K562 (cell line): ENCODE measurements around the gene MRPL27. TPM values are rescaled to one million over a fixed set of nuclear protein-coding genes. Genes with fewer than 3 reads are reported as not detected.

Source experiments
- ATAC-seq: fragments of 200-7000 bp; cut with Tn5 transposase; 3 replicates; pipeline ENCODE4 v1.9.1; 2020; ENCODE audit warnings: moderate library complexity
- BruUV-seq: library from RNA; stranded (reverse); fragments of 400-500 nt; replicated peaks from 2 replicates; lab custom pipeline; 2021; lab: Mats Ljungman, UMichigan
- CTCF ChIA-PET: fragments of 300-600 bp; formaldehyde crosslinking; extraction: SDS; loops from one replicate; lab custom pipeline; 2021; ENCODE audit warnings: low intra/inter-chr PET ratio; lab: Yijun Ruan, JAX
- POLR2A ChIA-PET: fragments of 300-600, 350-650 bp; sonication (Branson Sonifier 250); formaldehyde crosslinking; extraction: SDS; loops from one replicate; lab custom pipeline; 2021; ENCODE audit warnings: antibody characterized with exemption, inconsistent platforms; lab: Yijun Ruan, JAX
- DNase-seq, 4 experiments: peaks; one replicate each; pipeline versions ENCODE4 v3.0.0 to v3.0.0-alpha.2; 2011 to 2018; ENCODE audit warnings: low spot score in 3 of 4, mixed read lengths in 3 of 4; ENCODE audit errors: extremely low read depth in 1 of 4
- FAIRE-seq: peaks from 2 replicates; lab custom pipeline; 2011; peaks lifted over from hg19 to GRCh38; lab: Jason Lieb, UNC
- H2AFZ ChIP-seq: 2 replicates; pipeline ENCODE4 v1.6.0; 2011; ENCODE audit warnings: low read depth, low read length, control low read depth, inconsistent platforms
- H3K27ac ChIP-seq: fragments of 200-600 bp; 3 replicates; pipeline ENCODE4 v1.8.0; 2011; ENCODE audit warnings: low read depth, mild to moderate bottlenecking, control low read depth, inconsistent platforms, low read length, moderate library complexity, mixed read lengths; ENCODE audit errors: extremely low read depth
- H3K27me3 ChIP-seq, 2 experiments: fragments of 300-600 bp in 1 of 2; 2 replicates in 1 of 2; 3 replicates in 1 of 2; pipeline versions ENCODE4 v1.6.0 to v1.8.0; 2011; ENCODE audit warnings: inconsistent platforms in 2 of 2, low read length in 2 of 2, mild to moderate bottlenecking in 1 of 2, mixed read lengths in 1 of 2, moderate library complexity in 1 of 2; ENCODE audit not compliant: control insufficient read depth in 2 of 2, insufficient read depth in 2 of 2
- H3K36me3 ChIP-seq: fragments of 300-600 bp; 3 replicates; pipeline ENCODE4 v1.8.0; 2011; ENCODE audit warnings: mild to moderate bottlenecking, low read length, inconsistent platforms; ENCODE audit not compliant: control insufficient read depth, insufficient read depth
- H3K4me1 ChIP-seq, 2 experiments: fragments of 200-600 bp in 1 of 2; replicated peaks in 1 of 2; 2 replicates in 1 of 2; 3 replicates in 1 of 2; pipeline versions ENCODE4 v1.5.1 to v1.8.0; 2011; ENCODE audit warnings: inconsistent platforms in 2 of 2, low read length in 2 of 2, mild to moderate bottlenecking in 1 of 2, mixed read lengths in 1 of 2, moderate library complexity in 1 of 2; ENCODE audit not compliant: control insufficient read depth in 2 of 2, insufficient read depth in 2 of 2
- H3K4me2 ChIP-seq: 2 replicates; pipeline ENCODE4 v1.6.1; 2011; ENCODE audit warnings: low read length, control low read depth, inconsistent platforms, mixed read lengths; ENCODE audit not compliant: insufficient read depth
- H3K4me3 ChIP-seq: fragments of 200-600 bp; sonication (generic), shearing (Covaris generic); 2 replicates; pipeline ENCODE4 v1.5.1; 2016; ENCODE audit warnings: control low read depth, inconsistent platforms
- H3K79me2 ChIP-seq: fragments of 200-600 bp; 3 replicates; pipeline ENCODE4 v1.8.0; 2011; ENCODE audit warnings: low read length, inconsistent platforms; ENCODE audit not compliant: control insufficient read depth, insufficient read depth
- H3K9ac ChIP-seq, 2 experiments: 2 replicates each; pipeline versions ENCODE4 v1.6.0 to v1.6.1; 2011; ENCODE audit warnings: low read depth in 2 of 2, low read length in 2 of 2, control low read depth in 1 of 2, inconsistent platforms in 1 of 2, mild to moderate bottlenecking in 1 of 2, mixed read lengths in 1 of 2; ENCODE audit not compliant: insufficient read depth in 1 of 2
- H3K9me1 ChIP-seq: one replicate; pipeline ENCODE4 v1.6.0; 2011; ENCODE audit warnings: inconsistent platforms, mild to moderate bottlenecking, low read length, moderate library complexity; ENCODE audit not compliant: control insufficient read depth, insufficient read depth
- H3K9me3 ChIP-seq: replicated peaks from 2 replicates; pipeline ENCODE4 v1.5.1; 2011; ENCODE audit warnings: low read depth, low read length, inconsistent platforms; ENCODE audit not compliant: control insufficient read depth, insufficient read depth
- H4K20me1 ChIP-seq: replicated peaks from 2 replicates; pipeline ENCODE4 v1.6.1; 2011; ENCODE audit warnings: low read length, inconsistent platforms, mixed read lengths; ENCODE audit not compliant: control insufficient read depth, insufficient read depth
- CBX2 ChIP-seq: fragments of 200-600 bp; sonication (generic); IDR thresholded peaks from one replicate; pipeline ENCODE4 v1.6.1; 2012; ENCODE audit warnings: mild to moderate bottlenecking, low read length, inconsistent platforms; ENCODE audit not compliant: insufficient read depth, poor library complexity, severe bottlenecking
- POLR2G ChIP-seq: fragments of 200-400 bp; formaldehyde crosslinking; IDR thresholded peaks from 2 replicates; pipeline ENCODE4 v1.6.1; 2017; ENCODE audit warnings: low read depth, mild to moderate bottlenecking, antibody characterized with exemption, low read length, moderate library complexity
- ZBTB7A ChIP-seq: IDR thresholded peaks from 2 replicates; pipeline ENCODE4 v1.6.1; 2011; ENCODE audit warnings: low read depth, mild to moderate bottlenecking, low read length, moderate library complexity, borderline replicate concordance; ENCODE audit not compliant: control insufficient read depth
- ZNF384 ChIP-seq: IDR thresholded peaks from 2 replicates; pipeline ENCODE4 v1.6.1; 2012; ENCODE audit warnings: low read depth, low read length, improper control_type of control experiment
- ZNF589 ChIP-seq: fragments of 200-800 bp; sonication (Bioruptor generic); IDR thresholded peaks from 2 replicates; pipeline ENCODE4 v1.6.1; 2016; ENCODE audit warnings: low read depth, missing genetic modification characterization, missing compliant biosample characterization
- WGBS: fragments of 100-300 bp; shearing (Covaris generic); methylation state at CpG from one replicate; pipeline ENCODE4 v1.1.6; 2016; ENCODE audit warnings: low coverage, mixed read lengths; ENCODE audit not compliant: insufficient coverage; ENCODE audit errors: missing lambda C conversion rate; 5-methylcytosine and 5-hydroxymethylcytosine counted together
- in situ Hi-C: fragments of 300-500 bp; cut with MboI; formaldehyde crosslinking; loops from 4 replicates; pipeline ENCODE4 v1.15.0; 2018; ENCODE audit warnings: inconsistent platforms, mixed read lengths
- intact Hi-C: fragments of 100-400 bp; cut with micrococcal nuclease; formaldehyde crosslinking; loops from 2 replicates; pipeline ENCODE4 v1.14.2; 2022
- polyA plus RNA-seq, 8 experiments: library from polyadenylated mRNA; depleted of rRNA in 4 of 8; stranded (reverse) in 5 of 8; unstranded in 3 of 8; fragments of >200 nt; fragmentation: Nextera tagmentation in 2 of 8; fragmentation: Illumina TruSeq in 1 of 8; extraction: Ambion mirVana in 2 of 8; extraction: Trizol in 1 of 8; gene quantifications; 2 replicates each; pipeline versions ENCODE4 v1.2.1 to v1.2.3, GENCODE V29; 2011 to 2014; ENCODE audit warnings: inconsistent platforms in 1 of 8, missing spikeins in 1 of 8
- total RNA-seq, 7 experiments: library from RNA; depleted of rRNA in 6 of 7; stranded (reverse); fragments of >200 nt in 6 of 7; fragmentation: Illumina TruSeq in 2 of 7; extraction: Trizol in 2 of 7; gene quantifications; 2 replicates each; pipeline versions ENCODE4 v1.2.1 to v1.2.3, GENCODE V29; 2011 to 2021; ENCODE audit warnings: low replicate concordance in 1 of 7

Gene MRPL27
- total and polyA plus RNA-seq, 9 of the 15 experiments (the other 6 are each of a cell fraction or from before 2014, with no cell fraction given): 96.3 to 401 (median 142) TPM

GRCh38 chr17:50349243-50349600, 23.8 kb downstream of the MRPL27 start:
- Histone ChIP-seq H3K9ac (no peak overlapping the region), H3K4me3 (no peak overlapping the region), H3K4me2 (no peak overlapping the region), H3K27me3 (no peaks in the 10 kb centered on the region; a peak in 1 of 5 replicates), H3K27ac (no peak overlapping the region), H2AFZ (no peak overlapping the region), H3K36me3 (peaks cover 10% of the 10 kb centered on the region; the same call in 1 of the 3 replicates), H3K9me1 (peaks cover 3% of the 10 kb centered on the region), H3K79me2 (peaks cover 18% of the 10 kb centered on the region), H4K20me1 (no peaks in the 10 kb centered on the region; the same call in 1 of the 2 replicates), H3K4me1 (peaks cover 8 to 35% of the 10 kb centered on the region in 2 experiments; a peak in 4 of 5 replicates), H3K9me3 (no peaks in the 10 kb centered on the region)
- ChIA-PET POLR2A (interaction anchor here (0.5 to 1.2 kb wide), 5 partner anchors 9 to 29 kb away, joined by 3 to 5 read pairs (median 3); no protein-coding TSS in a partner anchor), CTCF (no interaction called here)
- no peak for DNase-seq
- BruUV-seq: no TSS peak
- 89% methylated on average over 5 of the region's 5 CpGs for WGBS
- intact Hi-C loops (no loop called here), in situ Hi-C loops (no loop called here)
- no peak for ATAC-seq
- no peak for FAIRE-seq
- no peak for TF ChIP-seq ZNF589 (CRISPR knock-in tag)
- no peak for TF ChIP-seq ZNF384
- TF ChIP-seq ZBTB7A: no peak
- 0 out of 2 replicates have a peak, but pooled peaks have one; percentile 9 for TF ChIP-seq POLR2G
- TF ChIP-seq CBX2: no peak
